HG03095 (cell line): Measurements from ENCODE around the gene PDE4D.
"Not testable (repeated sequence)": the region's sequence is repeated elsewhere in the genome, so short reads cannot be mapped to it uniquely, and the experiment has no call there.

Experiments used
- ATAC-seq: cut with Tn5 transposase; IDR thresholded peaks from one replicate; pipeline ENCODE4 v1.9.1; 2021; ENCODE audit warnings: moderate library complexity; ENCODE audit not compliant: unreplicated experiment

Gene PDE4D

DNA sequence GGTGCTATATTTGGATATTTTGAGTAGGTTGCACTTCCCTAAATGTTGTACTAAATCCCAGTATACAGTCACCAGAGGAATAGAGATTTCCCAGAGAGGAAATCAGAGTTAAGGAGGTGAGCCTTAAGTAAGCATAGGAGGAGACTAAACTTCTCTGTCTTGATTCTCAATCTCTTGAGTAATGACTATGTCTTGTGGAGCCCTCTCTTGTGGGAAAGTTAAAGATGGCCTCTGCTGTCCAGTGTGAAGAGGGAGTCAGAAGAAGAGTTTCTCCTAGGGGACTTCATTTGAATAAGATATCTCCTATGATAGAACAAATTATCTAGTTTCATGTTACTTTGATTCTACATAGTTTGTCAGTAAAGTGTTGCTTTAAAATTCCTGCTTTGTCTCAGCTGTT lies 502.5 kb downstream of the PDE4D start:
- ATAC-seq: no peak

DNA sequence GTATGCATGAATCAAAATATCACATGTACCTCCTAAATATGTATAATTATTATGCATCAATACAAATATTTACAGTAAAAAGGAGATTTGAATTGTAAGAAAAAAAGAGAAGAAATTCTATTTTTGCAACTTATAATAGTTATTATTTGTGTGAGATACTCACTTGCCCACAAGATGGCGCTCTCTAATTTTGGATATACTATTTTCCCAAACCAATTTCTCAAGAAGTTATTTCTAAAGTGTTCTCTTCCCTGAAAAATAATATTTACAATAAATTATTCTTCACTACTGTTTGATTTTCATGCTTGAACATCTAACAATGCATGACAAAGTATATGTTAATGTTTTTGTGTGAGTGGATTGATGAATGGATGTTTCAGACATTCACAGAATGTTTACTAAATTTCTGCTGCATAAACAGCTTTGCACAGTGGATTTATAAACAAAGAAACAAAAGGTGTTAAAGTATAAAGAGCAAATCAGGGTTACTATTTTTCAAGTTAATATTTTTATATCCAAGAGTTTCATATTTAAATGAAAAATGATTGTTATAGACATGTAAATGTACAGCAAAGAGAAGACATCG lies 503.4 kb downstream of the PDE4D start:
- no peak for ATAC-seq

DNA sequence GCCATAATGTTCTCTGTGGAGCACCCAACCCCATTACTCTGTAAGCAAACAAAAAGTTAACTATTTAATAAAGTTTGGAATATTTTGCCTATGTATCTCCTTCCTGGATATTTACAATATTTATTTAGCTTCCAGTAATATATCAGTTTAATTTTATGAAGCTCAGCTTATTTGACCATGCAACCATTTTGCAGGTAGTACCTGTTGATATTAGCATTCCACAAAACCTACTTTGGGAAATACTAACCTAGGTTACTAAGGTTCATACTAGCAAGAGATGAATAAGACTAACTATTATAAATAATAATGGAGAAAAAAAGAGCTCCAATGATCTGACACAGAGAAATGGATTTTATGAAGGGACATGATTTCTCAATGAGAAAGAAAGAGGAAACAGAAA lies 506.4 kb downstream of the PDE4D start:
- ATAC-seq: no peak

DNA sequence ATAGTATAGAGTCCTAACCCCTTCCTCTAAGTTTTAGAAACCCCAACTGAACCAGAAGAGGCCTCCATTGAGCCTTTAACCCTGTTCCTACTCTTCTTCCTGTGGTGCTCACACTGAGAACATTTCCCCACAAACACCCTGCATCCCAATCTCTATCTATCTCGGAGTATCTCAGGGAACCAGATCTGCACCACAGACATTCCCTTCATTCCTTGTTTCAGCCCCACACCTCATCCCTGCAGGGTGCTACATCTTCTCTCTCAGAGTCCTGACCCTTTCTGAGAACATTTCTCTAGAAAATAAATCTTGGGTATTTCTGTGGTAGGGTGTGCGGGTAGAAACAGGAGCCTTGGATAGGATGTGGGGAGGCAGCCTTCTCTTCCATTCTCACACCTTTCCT lies 507.8 kb downstream of the PDE4D start:
- no peak for ATAC-seq

DNA sequence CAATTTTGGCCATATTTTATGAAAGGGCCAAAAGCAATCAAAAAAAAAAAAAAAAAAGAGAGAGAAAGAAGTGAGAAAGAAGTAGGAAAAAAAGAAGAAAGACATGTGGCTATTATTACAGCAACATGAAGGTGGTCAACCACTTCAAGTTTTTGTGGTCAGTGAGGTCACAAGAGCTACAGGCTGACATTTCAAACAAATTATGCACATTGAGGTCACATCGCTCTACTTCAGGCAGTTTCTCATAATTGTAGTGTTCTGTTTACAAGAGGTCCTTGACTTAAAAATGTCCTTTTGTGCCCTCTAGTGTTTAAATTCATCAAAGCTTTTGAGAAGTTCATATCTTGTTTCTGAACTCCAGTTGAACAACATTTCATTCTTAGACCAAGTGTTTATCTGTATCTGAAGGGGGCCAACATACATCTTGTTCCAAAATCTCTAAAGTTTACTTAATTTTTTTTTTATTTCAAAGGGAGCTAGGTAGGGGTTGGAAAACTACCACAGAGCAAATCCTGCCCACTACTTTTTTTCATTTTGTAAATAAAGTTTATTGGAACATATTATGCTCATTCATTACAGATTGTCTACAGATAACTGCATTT lies 513.1 kb downstream of the PDE4D start:
- ATAC-seq: peak; percentile 95

DNA sequence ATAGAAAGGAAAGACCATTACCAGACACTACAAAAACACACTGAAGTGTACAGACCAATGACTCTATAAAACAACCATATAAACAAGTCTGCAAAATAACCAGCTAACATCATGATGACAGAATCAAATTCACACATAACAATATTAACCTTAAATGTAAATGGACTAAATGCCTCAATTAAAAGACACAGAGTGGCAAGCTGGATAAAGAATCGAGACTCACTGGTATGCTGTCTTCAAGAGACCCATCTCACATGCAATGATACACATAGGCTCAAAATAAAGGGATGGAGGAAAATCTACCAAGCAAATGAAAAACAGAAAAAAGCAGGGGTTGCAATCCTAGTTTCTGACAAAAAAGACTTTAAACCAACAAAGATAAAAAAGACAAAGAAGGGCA lies 519.5 kb downstream of the PDE4D start:
- ATAC-seq: not testable (repeated sequence)

DNA sequence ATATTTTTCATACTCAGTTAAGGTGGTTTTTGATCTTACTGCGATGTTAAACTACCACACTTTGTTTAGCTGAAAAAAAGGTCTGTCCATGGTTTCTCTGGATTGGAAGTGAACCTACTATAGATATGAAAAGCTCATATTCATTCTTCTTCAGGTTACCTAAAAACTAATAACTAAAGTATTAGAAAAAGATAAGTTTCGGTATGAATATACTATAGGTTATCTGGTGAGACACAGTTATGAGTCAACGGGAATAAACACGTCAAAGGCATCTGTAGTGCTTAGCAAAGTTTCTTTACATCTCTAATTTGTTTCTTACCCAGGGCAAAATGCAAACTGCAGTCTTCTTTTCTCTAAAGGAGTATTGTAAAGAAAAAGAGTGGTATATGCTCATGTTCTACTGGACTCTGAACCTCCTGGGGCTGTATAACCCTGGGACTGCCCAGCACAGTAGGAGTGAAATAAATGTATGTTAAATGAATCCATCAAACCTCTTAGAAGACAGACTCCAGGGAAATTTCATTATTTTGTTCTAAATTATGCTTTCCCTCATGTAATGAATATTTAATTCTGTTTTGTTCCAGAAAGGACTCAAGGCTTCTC lies 521.9 kb downstream of the PDE4D start:
- no peak for ATAC-seq

DNA sequence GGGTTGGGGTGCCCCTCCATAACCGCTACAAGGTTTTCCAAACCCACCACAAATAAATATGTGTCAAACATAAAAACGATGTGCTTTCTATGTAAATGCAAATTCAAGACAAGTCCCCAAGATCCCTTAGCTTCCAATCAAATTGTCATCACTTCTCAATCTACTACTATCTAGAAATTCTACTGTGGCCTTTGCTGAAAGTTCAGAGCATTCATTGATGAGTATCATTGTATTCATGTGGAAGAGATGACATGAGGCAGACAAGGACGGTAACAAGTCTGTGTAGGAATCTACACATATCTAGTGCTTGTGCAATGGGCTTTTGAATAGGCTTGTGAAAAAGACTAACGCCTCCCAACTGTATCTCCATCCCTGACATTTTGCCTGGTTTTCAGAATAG lies 524.6 kb downstream of the PDE4D start:
- no peak for ATAC-seq

DNA sequence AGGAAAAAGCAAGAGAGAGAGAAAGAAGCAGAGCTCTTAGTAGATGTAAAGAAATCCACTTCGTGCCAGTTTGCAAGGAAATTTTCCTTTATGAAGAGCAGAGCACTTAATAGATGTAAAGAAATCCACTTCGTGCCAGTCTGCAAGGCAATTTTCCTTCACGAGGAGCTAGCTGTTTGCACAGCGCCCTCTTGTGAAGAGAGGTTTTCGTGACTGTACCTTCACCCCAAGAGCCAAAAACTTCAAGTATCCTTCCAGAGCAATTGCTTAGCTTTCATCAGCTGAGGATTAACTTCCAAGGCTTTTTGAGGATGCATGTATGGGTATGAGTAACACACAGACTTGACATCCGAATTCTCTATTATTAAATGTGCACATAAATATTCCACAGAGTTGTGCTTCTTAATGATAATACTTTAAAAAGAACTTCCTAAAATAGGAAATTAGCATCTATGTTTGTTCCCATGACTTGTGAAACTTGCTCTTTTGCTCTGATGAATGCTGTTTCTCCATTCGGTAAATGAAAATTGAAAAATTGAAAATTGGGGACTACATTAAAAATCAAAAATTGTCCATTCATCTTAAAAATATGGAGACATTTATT lies 525.6 kb downstream of the PDE4D start:
- ATAC-seq: no peak

DNA sequence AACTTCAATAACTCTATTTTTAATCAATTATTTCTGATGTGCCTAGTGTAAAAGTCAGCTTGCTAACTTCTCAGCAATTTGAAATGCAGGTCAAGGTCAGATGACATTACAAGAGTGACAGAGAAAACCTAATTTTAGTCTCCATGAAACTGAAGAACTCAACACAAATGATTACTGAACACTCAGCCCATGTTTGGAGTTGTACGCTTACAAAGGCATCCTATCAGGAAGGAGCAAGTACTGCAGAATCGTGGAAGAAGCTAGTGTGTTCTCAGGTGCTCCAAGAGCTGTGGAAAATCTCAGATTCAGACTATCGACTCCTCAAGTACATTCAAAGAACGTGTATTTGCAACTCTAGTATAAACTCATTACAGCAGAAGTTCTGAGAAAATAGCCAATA lies 526.7 kb downstream of the PDE4D start:
- ATAC-seq: no peak

DNA sequence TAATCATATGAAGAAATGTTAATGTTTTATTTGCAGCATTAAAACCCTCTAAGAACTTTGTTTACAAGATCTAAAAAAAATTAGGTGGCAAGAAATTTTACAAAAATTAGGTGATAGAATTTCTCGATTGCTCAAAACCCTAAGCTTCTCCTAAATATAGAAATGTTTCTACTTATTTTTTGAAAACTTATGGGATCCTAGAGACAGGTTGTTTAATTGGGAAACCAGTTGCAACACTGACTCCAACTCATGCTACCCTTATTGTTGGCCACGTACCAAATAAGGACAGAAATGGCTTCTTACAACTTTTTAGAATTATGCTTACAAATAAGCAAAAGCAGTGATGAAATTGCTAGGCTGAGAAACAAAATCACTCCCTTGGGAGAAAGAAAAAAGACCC lies 531.1 kb downstream of the PDE4D start:
- ATAC-seq: no peak

DNA sequence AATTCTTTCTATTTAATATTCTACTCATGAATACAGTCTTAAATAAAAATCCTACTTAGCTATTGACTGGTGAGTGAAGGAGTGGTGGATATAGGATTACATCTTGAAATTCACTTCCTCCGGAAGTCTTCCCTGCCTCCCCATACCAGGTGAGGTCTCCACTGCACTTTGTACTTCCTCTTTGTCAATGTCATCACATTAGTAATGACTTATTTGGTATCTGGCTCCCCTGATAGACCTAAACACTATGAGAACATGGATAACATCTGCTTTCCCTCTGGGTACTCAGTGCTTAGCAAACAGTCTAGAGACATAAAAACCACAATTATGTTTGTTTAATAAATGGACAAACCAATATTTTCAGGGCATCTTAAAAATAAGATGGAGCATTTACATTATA lies 532.1 kb downstream of the PDE4D start:
- no peak for ATAC-seq

DNA sequence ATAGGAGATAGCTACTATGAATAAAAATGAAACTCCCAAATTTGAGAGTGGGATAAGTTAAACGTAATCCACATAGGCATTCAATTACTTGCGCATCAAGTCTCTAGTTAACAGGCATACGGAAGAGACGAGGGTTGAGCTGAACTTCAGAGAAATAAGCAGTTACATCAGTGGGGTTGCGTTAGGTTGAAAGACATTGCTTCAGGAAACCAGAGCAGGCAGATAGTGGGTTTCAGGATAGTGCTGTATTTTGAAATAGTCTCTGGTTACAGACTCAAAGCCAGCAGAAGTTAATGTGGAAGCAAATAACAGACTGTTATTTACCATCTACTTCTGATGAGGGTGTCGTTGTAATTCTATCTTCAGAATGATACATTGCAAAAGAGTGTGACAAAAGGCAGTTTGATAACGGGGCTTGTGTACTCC lies 533.4 kb downstream of the PDE4D start:
- ATAC-seq: no peak

DNA sequence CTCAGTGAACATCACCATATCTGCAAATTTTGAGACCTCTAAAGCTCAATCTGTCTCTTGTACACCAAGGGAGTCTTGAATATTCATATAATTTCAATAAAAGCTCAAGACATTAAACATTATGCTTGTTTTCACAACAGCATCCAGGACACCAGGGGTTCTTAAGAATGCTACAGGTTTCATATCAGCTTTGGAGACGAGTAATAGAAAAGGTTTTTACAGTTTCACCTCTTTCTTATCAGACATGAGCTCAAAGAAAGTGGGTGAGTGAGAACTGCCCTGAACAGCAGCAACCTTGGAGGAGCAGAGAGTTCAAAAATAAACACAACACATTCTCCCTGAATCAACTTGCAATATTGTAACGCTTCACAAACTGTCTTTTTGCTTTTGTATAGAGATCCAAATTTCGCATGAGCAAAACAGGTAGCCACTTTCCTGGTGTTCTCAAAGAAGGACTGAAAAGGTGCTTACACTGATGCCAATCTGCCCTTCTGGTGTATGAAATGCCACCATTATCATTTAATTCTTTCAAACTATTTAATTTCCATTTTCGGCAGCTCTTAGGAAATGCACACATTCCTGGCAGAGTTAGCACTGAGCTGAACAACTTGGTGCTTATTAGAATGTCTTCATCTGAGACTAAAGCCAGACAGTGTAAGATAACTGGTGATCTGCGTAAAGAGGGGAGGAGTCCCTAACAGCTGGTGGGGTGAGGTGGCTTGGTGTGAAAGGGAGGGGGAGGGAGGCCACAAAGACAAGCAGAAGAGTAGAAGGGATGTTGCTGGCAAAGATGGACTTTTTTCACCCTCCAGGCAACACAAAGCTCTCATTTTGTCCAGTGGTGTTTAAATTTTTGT lies 535.3 kb downstream of the PDE4D start:
- ATAC-seq: no peak

DNA sequence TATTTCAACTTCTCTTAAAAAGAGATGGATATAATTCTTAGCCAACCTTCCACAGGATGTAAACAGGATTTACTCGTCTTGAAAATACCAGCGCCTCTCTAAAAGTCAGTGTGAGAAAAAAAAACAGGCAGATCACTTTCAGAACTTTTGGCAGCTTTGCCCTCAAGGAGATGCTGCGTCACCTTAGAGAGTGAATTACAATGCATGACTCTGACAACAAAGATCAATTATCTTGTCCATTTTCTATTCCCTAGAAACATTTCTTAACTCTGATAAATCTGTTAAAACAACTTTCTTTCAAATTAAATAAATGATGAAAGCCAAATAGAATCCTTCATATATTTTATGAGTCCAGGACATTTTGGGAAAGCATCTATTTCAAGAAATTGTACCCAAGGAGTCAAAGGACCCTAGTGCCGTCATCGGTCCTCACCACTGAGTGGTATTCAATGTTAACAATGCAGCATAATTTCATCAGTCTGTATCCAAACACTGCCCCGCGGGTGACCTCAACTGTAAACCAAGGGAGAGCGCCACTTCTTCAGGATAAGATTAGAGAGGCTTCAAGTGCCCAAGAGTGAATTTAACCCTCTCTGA lies 536.0 kb downstream of the PDE4D start:
- ATAC-seq: no peak

DNA sequence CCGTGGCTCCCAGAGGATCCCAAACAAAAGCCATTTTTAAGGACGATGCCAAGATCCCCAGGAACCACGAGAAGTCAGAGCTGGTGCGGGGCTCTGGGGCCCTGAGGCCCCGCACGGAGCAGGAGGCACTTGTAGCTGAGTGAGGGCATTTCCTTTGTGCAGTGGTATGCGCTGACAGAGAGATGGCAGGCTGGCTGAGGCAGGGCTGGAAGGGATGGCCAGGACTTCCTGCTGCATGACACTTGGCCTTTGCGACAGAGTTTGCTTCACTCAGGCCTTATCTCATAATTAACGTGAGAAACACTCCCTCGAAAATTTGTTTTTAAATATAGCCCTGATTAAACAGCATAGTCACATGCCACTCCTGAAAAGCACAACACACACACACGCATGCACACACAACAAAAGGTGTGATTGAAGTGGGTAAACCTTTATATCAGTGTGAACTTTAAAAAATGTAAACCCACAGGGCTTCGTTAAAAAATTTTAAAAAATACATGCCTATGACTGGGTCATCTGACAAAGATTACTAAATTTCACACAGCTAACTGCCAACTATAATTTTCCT lies 536.6 kb downstream of the PDE4D start:
- no peak for ATAC-seq

DNA sequence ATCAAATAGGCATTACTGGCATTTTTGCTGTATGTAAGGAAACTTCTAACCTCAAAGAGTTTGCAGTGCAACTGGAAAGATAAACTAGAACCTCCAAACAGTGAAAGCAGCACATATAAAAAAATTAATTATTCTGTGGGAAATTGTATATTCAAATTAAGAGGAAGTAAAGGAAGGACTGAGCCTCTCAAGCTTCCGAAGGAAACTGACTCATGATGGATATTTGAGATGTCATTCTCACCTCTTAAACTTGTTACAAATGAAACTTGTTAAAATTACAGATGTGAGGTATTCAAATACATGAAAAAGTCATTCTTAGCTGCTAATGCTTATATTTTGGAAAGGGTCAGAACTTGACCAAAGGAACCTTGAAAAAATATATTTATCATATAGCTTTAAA lies 538.7 kb downstream of the PDE4D start:
- no peak for ATAC-seq

DNA sequence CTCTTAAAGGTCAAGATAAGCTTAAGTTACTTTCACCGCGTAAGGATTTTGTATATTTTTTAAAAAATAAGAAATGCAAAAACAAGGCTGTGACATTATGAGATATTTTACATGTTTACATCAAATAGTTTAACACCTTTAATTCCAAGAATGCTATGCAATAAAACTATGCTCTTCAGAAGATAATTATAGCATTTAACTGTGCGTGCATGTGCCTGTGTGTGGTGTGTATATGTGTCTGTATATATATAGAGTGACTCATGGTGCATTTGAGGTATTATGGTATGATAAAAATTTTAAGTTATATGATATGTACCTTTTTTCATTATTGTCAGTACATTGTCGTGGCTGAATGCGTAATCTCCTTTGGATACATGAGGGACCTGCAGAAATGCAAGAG lies 539.3 kb downstream of the PDE4D start:
- no peak for ATAC-seq

DNA sequence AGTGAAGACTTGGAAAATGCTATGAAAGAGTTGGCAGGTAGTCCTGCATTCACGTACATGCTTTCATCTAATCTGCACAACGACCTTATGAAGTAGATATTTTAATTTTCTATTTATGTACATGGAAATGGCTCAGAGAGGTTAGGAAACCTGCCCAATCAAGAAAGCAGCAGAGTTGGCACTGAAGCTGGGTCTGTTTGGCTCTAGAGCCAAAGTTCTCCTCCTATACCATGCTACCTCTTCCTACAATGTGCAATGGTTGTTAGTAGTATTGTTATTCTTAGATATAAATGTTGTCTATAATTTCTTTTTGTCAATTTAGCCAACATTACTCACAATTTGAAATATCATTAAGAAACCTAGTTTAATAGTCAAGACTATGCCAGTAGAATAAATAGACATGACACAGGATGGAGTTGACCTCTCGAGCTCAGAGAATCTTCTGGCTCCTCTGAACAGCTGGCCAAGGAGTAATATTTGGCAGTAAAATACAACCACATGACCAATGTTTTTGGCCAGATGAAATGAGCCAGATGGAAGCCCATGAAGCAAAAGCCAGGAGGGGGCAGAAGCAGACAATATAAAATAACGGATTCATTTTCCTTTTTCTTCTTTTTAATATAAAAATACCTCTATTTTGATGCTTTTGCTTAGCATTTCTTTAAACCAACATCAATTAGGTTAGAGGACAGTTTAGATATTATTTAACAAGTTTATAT lies 542.3 kb downstream of the PDE4D start:
- no peak for ATAC-seq

DNA sequence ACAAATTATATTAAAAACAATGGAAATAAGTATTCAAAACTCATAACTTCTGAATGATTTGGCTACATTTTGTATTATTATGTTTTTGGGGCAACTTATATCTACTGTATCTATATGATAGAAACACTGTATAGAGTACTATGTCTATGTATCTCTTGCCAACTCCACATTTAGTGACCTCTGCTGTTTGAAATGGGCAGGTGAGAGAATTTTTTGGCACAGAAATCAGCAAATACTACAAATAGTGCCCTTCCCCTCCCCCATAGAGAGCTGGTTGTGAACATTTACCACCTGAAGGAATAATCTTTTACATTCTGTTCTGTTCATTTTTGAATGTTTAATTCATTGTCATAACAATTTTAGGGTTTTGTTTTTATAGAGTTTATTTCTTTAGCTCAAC lies 545.3 kb downstream of the PDE4D start:
- no peak for ATAC-seq
